K562 (cell line): ENCODE data around the gene EMC6. TPM values are rescaled to one million over a fixed set of nuclear protein-coding genes. Genes with fewer than 3 reads are reported as not detected.

Source experiments
- BRD9 ChIP-seq: fragments of 450-650 bp; IDR thresholded peaks from 2 replicates; pipeline ENCODE4 v1.6.1; 2018; ENCODE audit warnings: low read depth; ENCODE audit not compliant: partially characterized antibody
- E2F6 ChIP-seq, 2 experiments: IDR thresholded peaks; 2 replicates each; pipeline ENCODE4 v1.6.1; 2011; ENCODE audit warnings: borderline replicate concordance in 1 of 2, control low read depth in 1 of 2, low read depth in 1 of 2, low read length in 1 of 2, mild to moderate bottlenecking in 1 of 2, mixed read lengths in 1 of 2, moderate library complexity in 1 of 2; ENCODE audit not compliant: insufficient read depth in 1 of 2, insufficient read length in 1 of 2, poor library complexity in 1 of 2, severe bottlenecking in 1 of 2; ENCODE audit errors: extremely low read depth in 1 of 2
- FOXO4 ChIP-seq: fragments of 450-650 bp; formaldehyde crosslinking; IDR thresholded peaks from 2 replicates; pipeline ENCODE4 v1.4.0; 2020; ENCODE audit warnings: mild to moderate bottlenecking, moderate library complexity
- KLF13 ChIP-seq: fragments of 450-650 bp; IDR thresholded peaks from 2 replicates; pipeline ENCODE4 v1.6.1; 2016; ENCODE audit warnings: missing genetic modification characterization, low read depth, mild to moderate bottlenecking, missing compliant biosample characterization, moderate library complexity, borderline replicate concordance
- MAX ChIP-seq: sonication (generic); formaldehyde crosslinking; IDR thresholded peaks from 2 replicates; pipeline ENCODE4 v1.9.0; 2022; ENCODE audit warnings: mild to moderate bottlenecking, missing genetic modification reagents
- MEIS2 ChIP-seq: fragments of 450-650 bp; IDR thresholded peaks from 2 replicates; pipeline ENCODE4 v1.6.1; 2014; ENCODE audit warnings: mild to moderate bottlenecking; ENCODE audit not compliant: partially characterized antibody
- POLR2G ChIP-seq: fragments of 200-400 bp; formaldehyde crosslinking; IDR thresholded peaks from 2 replicates; pipeline ENCODE4 v1.6.1; 2017; ENCODE audit warnings: low read depth, mild to moderate bottlenecking, antibody characterized with exemption, low read length, moderate library complexity
- REST ChIP-seq, 2 experiments: fragments of 450-650 bp; formaldehyde crosslinking in 1 of 2; IDR thresholded peaks; 2 replicates each; pipeline versions ENCODE4 v1.4.0 to v1.6.1; 2014 to 2020; ENCODE audit warnings: mild to moderate bottlenecking in 2 of 2, borderline replicate concordance in 1 of 2, low read depth in 1 of 2
- SPI1 ChIP-seq: IDR thresholded peaks from 2 replicates; pipeline ENCODE4 v1.6.1; 2011; ENCODE audit warnings: low read depth, low read length, control low read depth, borderline replicate concordance
- ZFX ChIP-seq: sonication (generic); formaldehyde crosslinking; IDR thresholded peaks from 2 replicates; pipeline ENCODE4 v1.8.0; 2022; ENCODE audit warnings: mild to moderate bottlenecking, missing genetic modification reagents, moderate library complexity
- polyA plus RNA-seq, 8 experiments: library from polyadenylated mRNA; depleted of rRNA in 4 of 8; stranded (reverse) in 5 of 8; unstranded in 3 of 8; fragments of >200 nt; fragmentation: Nextera tagmentation in 2 of 8; fragmentation: Illumina TruSeq in 1 of 8; extraction: Ambion mirVana in 2 of 8; extraction: Trizol in 1 of 8; gene quantifications; 2 replicates each; pipeline versions ENCODE4 v1.2.1 to v1.2.3, GENCODE V29; 2011 to 2014; ENCODE audit warnings: inconsistent platforms in 1 of 8, missing spikeins in 1 of 8
- total RNA-seq, 7 experiments: library from RNA; depleted of rRNA in 6 of 7; stranded (reverse); fragments of >200 nt in 6 of 7; fragmentation: Illumina TruSeq in 2 of 7; extraction: Trizol in 2 of 7; gene quantifications; 2 replicates each; pipeline versions ENCODE4 v1.2.1 to v1.2.3, GENCODE V29; 2011 to 2021; ENCODE audit warnings: low replicate concordance in 1 of 7

EMC6 gene
- total and polyA plus RNA-seq, 9 of the 15 experiments (the other 6 are each of a cell fraction or from before 2014, with no cell fraction given): 2.9 to 136 (median 24.9) TPM

GRCh38 chr17:3695723-3696411 is 27.3 kb downstream of the EMC6 start, which contains the start of gene P2RX5 (continued):
- TF ChIP-seq MAX: peak; percentile 21; the same call in 1 of the 2 replicates
- 0 out of 2 replicates have a peak, but pooled peaks have one; percentile 20 for TF ChIP-seq ZFX (CRISPR knock-in tag)
- peak; percentile 76 for TF ChIP-seq REST (IDR thresholded peaks at IDR 0.05; ENCODE audit: borderline replicate concordance)
- TF ChIP-seq REST (CRISPR knock-in tag; IDR thresholded peaks at IDR 0.05; ENCODE audit: low read depth): no peak
- no peak for TF ChIP-seq KLF13 (tag)
- TF ChIP-seq POLR2G: 0 out of 2 replicates have a peak, but pooled peaks have one; percentile 24
- TF ChIP-seq MEIS2: no peak
- TF ChIP-seq SPI1: 0 out of 2 replicates have a peak, but pooled peaks have one; percentile 27
- TF ChIP-seq BRD9: no peak
- peak in 1 of 2 experiments; percentile 80 for TF ChIP-seq E2F6 (IDR thresholded peaks at IDR 0.05; ENCODE audit: borderline replicate concordance in 1 of 2, extremely low read depth in 1 of 2, insufficient read depth in 1 of 2, insufficient read length in 1 of 2, low read depth in 1 of 2, low read length in 1 of 2, poor library complexity in 1 of 2, severe bottlenecking in 1 of 2)
- TF ChIP-seq FOXO4 (CRISPR knock-in tag): no peak
